ENCODE results near the gene RUFY1.
"Not testable (repeated sequence)": the region's sequence is repeated elsewhere in the genome, so short reads cannot be mapped to it uniquely, and the experiment has no call there.

RUFY1 gene, protein sequence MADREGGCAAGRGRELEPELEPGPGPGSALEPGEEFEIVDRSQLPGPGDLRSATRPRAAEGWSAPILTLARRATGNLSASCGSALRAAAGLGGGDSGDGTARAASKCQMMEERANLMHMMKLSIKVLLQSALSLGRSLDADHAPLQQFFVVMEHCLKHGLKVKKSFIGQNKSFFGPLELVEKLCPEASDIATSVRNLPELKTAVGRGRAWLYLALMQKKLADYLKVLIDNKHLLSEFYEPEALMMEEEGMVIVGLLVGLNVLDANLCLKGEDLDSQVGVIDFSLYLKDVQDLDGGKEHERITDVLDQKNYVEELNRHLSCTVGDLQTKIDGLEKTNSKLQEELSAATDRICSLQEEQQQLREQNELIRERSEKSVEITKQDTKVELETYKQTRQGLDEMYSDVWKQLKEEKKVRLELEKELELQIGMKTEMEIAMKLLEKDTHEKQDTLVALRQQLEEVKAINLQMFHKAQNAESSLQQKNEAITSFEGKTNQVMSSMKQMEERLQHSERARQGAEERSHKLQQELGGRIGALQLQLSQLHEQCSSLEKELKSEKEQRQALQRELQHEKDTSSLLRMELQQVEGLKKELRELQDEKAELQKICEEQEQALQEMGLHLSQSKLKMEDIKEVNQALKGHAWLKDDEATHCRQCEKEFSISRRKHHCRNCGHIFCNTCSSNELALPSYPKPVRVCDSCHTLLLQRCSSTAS

DNA sequence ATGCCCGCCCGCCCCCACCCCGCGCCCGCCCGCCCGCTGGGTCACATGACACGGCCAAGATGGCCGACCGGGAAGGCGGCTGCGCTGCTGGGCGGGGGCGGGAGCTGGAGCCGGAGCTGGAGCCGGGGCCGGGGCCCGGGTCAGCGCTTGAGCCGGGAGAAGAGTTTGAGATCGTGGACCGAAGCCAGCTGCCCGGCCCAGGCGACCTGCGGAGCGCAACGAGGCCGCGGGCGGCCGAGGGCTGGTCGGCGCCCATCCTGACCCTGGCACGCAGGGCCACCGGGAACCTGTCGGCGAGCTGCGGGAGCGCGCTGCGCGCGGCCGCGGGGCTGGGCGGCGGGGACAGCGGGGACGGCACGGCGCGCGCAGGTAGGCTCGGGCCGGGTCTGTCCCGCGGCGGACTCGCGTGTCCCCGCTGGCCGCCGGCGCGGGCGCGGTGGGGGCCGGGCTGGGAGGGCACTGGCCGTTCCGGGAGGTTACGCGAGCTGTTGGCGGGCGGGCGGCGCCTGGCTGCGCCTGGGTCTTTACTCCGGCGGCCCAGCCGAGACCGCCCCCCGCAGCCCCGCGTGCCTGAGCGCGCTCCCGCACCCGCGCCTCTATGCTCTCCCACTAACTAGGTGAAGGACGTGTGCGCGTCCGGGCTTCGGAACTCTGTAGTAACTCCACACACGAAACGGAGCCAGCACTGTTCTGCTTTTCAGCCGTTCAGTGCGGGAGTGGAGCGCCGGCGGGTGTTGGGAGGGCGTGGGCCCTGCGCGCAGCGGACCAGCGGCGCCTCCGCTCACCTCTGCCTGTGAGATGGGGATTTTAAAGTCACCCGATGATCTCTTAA, at the start of gene RUFY1:
Gene RUFY1 (plus strand): TSS at position 44 of the 832 bp plus-strand sequence. CDS start 16 bp downstream, at position 60.
- peak; percentile 78 for DNase-seq (ENCODE audit: low spot score)

- not testable (repeated sequence) for DNase-seq (ENCODE audit: low spot score)
Observed at GRCh38 chr5:179501997-179502396, 48.4 kb upstream of the RUFY1 start.

- DNase-seq (ENCODE audit: low spot score), result not testable (repeated sequence)
Observed at GRCh38 chr5:179502420-179502819, 47.9 kb upstream of the RUFY1 start.

DNA sequence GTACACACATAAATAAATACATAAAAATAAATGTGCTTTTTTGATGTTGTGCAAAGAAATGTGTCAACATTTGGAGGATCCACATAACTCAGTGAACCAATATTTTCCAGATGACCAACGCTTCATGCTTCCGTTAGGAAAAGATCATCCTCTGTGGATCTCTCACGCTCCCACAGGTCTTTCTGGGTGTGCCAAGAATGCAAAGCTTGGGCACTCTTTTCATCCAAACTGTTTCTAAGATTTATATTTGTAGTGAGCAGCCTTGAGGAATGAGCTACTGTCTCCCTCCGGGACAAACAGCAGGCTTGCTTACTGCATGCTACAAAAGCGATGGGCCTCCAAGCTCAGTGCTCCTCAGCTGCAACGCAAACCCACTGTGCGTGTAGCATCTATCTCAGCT, 46.2 kb upstream of the RUFY1 start:
- DNase-seq (ENCODE audit: low spot score), result no peak

GRCh38 chr5:179504600-179505396, 45.6 kb upstream of the RUFY1 start:
- no peak for DNase-seq (ENCODE audit: low spot score)

DNA sequence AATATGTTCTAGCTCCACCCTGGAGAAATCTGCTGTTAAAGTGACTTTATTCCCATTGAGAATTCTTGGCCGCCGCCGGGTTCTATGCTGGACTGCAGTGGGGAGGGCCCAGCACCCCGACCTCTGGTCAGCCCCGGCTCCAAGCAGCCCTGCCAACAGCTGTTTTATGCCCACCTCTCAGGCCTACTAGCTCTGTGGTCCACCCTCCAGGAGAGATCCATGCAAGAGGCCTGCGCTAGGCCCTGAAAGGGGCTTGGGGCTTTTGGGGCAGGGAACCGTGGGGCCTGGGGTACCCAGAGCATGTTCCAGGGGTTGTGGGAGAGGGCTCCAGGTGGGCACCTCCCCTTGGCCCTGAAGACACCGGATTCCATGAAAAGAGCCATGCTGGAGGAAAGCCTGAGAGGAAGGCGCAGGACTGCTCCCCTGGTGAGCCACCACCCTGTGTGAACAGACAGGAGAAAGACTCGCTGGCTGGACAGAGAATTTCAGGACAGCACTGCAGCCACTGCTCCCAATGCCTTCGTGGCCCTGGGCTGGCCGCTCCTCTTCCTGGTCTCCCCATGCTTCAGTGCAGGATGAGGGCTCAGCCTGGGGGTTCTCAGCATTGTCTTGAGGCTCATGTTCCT, 44.6 kb upstream of the RUFY1 start:
- no peak for DNase-seq (ENCODE audit: low spot score)

DNA sequence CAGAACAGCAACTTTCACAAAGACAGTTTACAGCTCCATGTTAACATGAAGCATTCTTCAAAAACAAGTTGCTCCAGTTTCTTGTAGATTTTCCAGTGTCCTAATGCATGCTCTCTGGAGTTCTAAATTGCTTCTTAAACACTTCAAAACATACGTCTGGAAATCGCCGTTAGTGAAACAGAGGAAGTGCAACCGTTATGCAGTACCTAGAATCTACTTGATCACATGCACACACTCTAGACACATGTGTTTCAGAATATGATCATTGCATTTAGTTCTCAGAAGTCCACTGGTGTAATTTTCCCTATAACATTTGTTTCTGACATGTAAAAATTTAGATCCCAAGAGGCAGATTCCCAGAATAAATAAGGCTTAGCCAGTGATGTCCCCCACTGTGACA, 41.1 kb upstream of the RUFY1 start:
- no peak for DNase-seq (ENCODE audit: low spot score)

DNA sequence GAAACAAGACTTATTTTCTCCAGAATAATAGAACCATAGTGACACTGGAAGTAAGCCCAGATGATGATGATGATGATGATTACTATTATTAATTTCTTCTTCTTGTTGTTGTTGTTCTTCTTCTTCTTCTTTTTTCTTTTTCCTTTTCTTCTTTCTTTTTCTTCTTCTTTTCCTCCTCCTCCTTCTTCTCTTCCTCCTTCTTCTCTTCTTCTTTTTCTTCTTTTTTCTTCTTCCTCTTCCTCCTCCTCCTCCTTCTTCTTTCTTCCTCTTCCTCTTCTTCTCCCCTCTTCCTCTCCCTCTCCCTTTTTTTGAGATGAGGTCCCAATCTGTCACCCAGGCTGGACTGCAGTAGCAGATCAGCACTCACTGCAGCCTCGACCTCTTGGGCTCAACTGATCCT, 40.5 kb upstream of the RUFY1 start:
- no peak for DNase-seq (ENCODE audit: low spot score)

- DNase-seq (ENCODE audit: low spot score), result no peak
Observed at GRCh38 chr5:179512452-179513000, 37.8 kb upstream of the RUFY1 start.

DNA sequence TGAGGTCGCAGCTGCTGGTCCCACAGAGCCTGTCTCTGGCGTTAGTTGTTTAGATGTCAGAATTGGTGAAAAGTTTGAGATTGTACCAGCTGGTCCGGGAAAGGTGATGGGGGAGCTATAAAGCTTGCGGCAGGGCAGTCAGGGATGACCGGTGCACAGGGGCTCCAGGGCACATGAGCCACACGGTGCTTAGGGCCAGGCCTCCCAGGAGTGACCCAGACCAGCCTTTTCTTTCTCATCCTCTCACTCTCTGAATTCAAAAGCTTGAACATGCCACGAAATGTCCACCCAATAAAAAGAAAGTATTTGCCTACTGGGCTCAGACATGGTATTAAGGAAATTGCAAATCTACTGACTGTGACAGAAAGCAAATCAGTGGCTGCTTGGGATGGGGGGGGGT, 34.9 kb upstream of the RUFY1 start:
- DNase-seq (ENCODE audit: low spot score), result not testable (repeated sequence)

GRCh38 chr5:179516221-179516620, 34.1 kb upstream of the RUFY1 start:
- no peak for DNase-seq (ENCODE audit: low spot score)

GRCh38 chr5:179517746-179518145, 32.6 kb upstream of the RUFY1 start:
- not testable (repeated sequence) for DNase-seq (ENCODE audit: low spot score)

- DNase-seq (ENCODE audit: low spot score), result not testable (repeated sequence)
Observed at GRCh38 chr5:179518369-179518768, 32.0 kb upstream of the RUFY1 start.

DNA sequence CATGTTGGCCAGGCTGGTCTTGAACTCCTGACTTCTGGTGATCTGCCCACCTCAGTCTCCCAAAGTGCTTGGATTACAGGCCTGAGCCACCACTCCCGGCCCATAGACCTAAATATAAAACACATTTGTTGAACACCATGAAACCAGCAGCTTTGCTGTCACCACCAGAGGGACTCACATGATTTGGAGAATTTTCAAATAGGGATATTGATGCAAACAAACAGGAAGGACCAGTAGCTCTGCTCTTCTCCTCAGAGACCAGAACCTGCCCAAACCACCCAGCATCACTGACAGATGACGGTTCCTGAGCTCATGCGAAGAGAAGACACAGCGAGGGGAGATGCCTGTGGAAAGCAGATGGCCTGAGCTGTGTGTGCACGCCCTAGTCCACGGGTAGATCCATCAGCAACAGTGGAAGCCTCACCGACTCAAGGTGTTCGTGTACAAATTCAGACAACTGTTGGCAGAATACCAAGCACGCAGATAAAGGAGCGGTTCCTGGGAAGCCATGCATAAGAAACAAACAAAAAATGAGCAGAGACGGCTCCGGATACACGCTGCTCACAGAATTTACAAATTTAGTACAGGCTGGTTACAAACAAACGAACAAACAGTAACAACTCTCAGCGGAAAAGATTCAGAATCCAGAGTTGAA, 30.8 kb upstream of the RUFY1 start:
- not testable (repeated sequence) for DNase-seq (ENCODE audit: low spot score)

GRCh38 chr5:179522107-179522506, 28.2 kb upstream of the RUFY1 start:
- DNase-seq (ENCODE audit: low spot score), result not testable (repeated sequence)

- DNase-seq (ENCODE audit: low spot score), result no peak
Observed at GRCh38 chr5:179526978-179527377, 23.4 kb upstream of the RUFY1 start.

DNA sequence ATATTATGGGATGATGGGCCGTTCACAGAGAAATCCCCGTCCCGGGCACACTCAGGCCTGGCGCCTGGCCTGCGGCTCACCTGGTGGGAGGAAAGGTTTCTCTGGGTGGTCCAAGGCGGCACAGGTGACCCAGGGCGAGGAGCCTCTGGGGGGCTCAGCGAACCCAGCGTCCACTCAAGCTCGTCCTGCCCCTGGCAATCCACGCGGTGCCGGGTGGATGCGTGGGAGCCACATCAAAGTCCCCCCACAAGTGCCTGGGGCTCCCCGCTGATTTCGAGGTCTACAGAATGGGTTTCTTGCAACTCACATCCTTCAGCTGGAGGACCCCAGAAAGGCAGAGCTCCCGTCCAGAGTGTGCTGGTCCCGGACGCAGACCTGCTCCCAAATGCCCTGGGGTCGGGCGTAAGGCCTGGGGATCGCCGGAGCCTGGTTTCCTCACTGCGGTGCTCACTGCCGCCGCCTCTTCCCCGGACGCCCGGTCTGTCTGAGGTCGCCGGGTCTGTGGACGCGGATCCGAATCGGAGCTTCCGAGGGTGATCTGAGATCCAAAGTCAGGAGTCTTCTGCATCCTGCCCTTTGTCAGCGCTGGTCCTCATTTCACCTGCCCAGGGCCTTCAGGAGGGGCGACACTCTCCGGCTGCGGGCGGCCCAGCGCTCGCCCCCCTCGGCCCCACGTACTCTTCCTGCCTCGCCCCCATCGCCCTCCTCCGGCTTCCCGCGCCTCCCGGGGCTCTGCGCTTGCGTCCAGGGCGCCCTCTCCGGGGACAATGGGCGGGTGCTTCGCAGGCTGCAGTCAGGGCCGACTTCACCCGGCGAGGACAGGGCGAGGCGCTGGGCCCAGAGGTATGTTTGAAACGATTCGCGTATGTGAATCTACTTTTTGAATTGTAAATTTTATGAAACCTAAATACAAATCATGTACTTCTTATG, 20.0 kb upstream of the RUFY1 start:
- peak; percentile 55 for DNase-seq (ENCODE audit: low spot score)

DNA sequence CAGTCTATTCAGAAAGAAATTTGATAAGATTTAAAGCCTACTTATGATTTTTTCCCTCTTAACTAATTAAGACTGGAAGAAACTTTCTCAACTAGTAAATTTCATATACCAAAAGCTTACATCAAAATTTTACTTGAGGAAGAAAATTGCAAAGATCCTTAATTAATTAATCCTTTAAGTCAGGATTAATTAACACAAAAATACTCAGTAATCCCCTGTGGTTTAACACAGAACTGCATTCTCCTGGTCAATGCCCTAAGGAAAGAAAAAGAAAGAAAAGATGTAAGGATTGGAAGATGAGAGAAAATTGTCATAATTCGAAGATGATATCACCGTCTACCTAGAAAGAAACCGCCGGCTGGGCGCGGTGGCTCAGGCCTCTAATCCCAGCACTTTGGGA, 17.3 kb upstream of the RUFY1 start:
- DNase-seq (ENCODE audit: low spot score), result no peak

GRCh38 chr5:179533907-179534306, 16.4 kb upstream of the RUFY1 start:
- no peak for DNase-seq (ENCODE audit: low spot score)
